B cell (primary cell): ENCODE results near the gene C1QTNF6.

Experiments
- CTCF ChIP-seq: fragments of 200-600 bp; IDR thresholded peaks from one replicate; pipeline ENCODE4 v1.8.0; 2022; ENCODE audit warnings: antibody characterized with exemption, mild to moderate bottlenecking
- EZH2 ChIP-seq: IDR thresholded peaks from 2 replicates; pipeline ENCODE4 v1.6.1; 2012; ENCODE audit warnings: borderline replicate concordance, low read depth, mild to moderate bottlenecking, moderate library complexity, low read length; ENCODE audit not compliant: insufficient read depth, poor library complexity, severe bottlenecking

DNA sequence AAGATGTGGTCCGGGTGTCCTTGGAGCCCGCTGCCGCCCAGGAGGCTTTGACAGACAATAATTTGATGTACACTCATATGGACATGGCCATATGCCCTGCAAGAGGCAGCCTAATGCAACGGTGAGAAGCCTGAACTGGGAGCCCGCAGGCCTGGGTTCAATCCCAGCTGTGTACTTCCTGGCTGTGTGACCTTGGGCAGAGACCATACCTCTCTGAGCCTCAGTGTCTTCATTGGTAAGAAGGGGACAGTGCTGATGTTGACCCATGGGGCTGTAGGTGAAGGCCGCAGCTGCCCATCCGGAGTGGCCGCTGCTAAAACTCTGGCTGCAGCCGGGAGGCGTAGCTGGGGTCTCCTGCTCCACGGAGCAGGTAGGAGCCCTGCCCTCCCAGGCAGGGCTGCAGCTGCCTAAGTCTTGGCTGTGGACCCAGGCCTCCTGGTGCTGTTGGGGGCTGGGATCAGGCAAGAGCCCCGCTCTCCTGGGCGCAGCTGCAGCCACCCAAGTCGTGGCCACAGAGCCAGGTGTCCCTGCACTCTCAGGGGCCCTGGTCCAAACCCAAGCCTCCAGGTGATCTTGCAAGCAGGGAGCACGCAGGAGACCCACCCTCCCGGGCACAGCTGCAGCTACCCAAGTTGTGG lies 47.2 kb downstream of the C1QTNF6 start:
- TF ChIP-seq CTCF (no peak), EZH2 (no peak)
